ENCODE data around the gene DMAC1. TPM values are rescaled to one million over a fixed set of nuclear protein-coding genes. Genes with fewer than 3 reads are reported as not detected.

Gene DMAC1
- total RNA-seq, 2 experiments from 2014 or later: 9.5 to 9.9 TPM

GRCh38 chr9:7828334-7828733 is 28.8 kb upstream of the DMAC1 start:
- Mint-ChIP-seq H3K27me3 (no peaks in the 10 kb centered on the region), H3K27ac (no peak overlapping the region), H3K4me3 (no peak overlapping the region), H3K4me1 (ENCODE audit: low read depth) (no peaks in the 10 kb centered on the region), H3K36me3 (ENCODE audit: low read depth) (no peaks in the 10 kb centered on the region), H3K9me3 (no peaks in the 10 kb centered on the region)
- ChIA-PET CTCF (no interaction called here), POLR2A (interaction anchor here (0.6 kb wide), 1 partner anchor 208 kb away, joined by 4 read pairs; no protein-coding TSS in a partner anchor)
- TF ChIP-seq, protein P1, sequence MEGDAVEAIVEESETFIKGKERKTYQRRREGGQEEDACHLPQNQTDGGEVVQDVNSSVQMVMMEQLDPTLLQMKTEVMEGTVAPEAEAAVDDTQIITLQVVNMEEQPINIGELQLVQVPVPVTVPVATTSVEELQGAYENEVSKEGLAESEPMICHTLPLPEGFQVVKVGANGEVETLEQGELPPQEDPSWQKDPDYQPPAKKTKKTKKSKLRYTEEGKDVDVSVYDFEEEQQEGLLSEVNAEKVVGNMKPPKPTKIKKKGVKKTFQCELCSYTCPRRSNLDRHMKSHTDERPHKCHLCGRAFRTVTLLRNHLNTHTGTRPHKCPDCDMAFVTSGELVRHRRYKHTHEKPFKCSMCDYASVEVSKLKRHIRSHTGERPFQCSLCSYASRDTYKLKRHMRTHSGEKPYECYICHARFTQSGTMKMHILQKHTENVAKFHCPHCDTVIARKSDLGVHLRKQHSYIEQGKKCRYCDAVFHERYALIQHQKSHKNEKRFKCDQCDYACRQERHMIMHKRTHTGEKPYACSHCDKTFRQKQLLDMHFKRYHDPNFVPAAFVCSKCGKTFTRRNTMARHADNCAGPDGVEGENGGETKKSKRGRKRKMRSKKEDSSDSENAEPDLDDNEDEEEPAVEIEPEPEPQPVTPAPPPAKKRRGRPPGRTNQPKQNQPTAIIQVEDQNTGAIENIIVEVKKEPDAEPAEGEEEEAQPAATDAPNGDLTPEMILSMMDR (IDR thresholded peaks at IDR 0.05): no peak
- H3K27ac ChIP-seq (ENCODE audit: low read depth in 1 of 2, low read length in 2 of 2): no peak overlapping the region
- intact Hi-C loops (cut with DNase I, micrococcal nuclease): no loop called here
- H3K36me3 ChIP-seq (ENCODE audit: insufficient read depth, low read length): no peaks in the 10 kb centered on the region
- no peak overlapping the region for H3K4me3 ChIP-seq (ENCODE audit: low read length)
- DNase-seq: no peak
- no peaks in the 10 kb centered on the region for H3K9me3 ChIP-seq (ENCODE audit: control insufficient read depth in 1 of 2, insufficient read depth in 1 of 2, low read length in 2 of 2)
- ATAC-seq (ENCODE audit: poor library complexity): no peak
- no peaks in the 10 kb centered on the region for H3K4me1 ChIP-seq (ENCODE audit: insufficient read depth, low read length)
- H3K27me3 ChIP-seq (ENCODE audit: control insufficient read depth in 1 of 2, insufficient read depth in 2 of 2, low read length in 2 of 2): no peaks in the 10 kb centered on the region

DNA sequence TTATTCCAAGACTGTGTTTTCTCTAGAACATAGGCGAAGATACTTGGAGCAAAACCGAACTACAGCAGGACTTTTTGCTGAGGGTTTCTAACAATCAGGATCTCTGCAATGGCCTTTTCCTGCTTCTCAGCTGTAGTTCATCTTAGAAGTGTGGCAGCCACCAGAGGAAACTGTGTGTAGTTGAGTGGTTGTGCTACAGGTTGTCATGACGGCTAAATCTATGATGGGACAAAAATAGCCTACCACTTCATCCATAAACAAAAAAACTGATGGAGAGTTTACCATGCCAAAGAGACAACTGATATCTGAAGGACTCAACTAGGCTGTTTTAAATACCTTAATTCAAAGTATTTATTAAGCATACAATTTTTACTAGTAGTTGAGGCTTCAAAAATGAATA is 28.2 kb upstream of the DMAC1 start:
- Mint-ChIP-seq H3K36me3 (ENCODE audit: low read depth) (no peaks in the 10 kb centered on the region), H3K4me1 (ENCODE audit: low read depth) (no peaks in the 10 kb centered on the region), H3K9me3 (no peaks in the 10 kb centered on the region), H3K27me3 (no peaks in the 10 kb centered on the region), H3K27ac (no peak overlapping the region), H3K4me3 (no peak overlapping the region)
- Histone ChIP-seq H3K4me3 (ENCODE audit: low read length) (no peak overlapping the region), H3K27me3 (ENCODE audit: control insufficient read depth in 1 of 2, insufficient read depth in 2 of 2, low read length in 2 of 2) (no peaks in the 10 kb centered on the region), H3K27ac (ENCODE audit: low read depth in 1 of 2, low read length in 2 of 2) (no peak overlapping the region), H3K4me1 (ENCODE audit: insufficient read depth, low read length) (no peaks in the 10 kb centered on the region), H3K36me3 (ENCODE audit: insufficient read depth, low read length) (no peaks in the 10 kb centered on the region), H3K9me3 (ENCODE audit: control insufficient read depth in 1 of 2, insufficient read depth in 1 of 2, low read length in 2 of 2) (no peaks in the 10 kb centered on the region)
- no peak for ATAC-seq (ENCODE audit: poor library complexity)
- POLR2A ChIA-PET: no interaction called here
- no peak for DNase-seq
- TF ChIP-seq, protein P1 (IDR thresholded peaks at IDR 0.05): no peak
- intact Hi-C loops (cut with DNase I, micrococcal nuclease): no loop called here
- CTCF ChIA-PET: no interaction called here

- ChIA-PET POLR2A (no interaction called here), CTCF (no interaction called here)
- intact Hi-C loops (cut with DNase I, micrococcal nuclease): no loop called here
- no peak overlapping the region for H3K4me3 ChIP-seq (ENCODE audit: low read length)
- H3K27ac Mint-ChIP-seq: no peak overlapping the region
- no peaks in the 10 kb centered on the region for H3K36me3 Mint-ChIP-seq (ENCODE audit: low read depth)
- H3K4me3 Mint-ChIP-seq: no peak overlapping the region
- TF ChIP-seq, protein P1 (IDR thresholded peaks at IDR 0.05): no peak
- DNase-seq (no peak), ATAC-seq (ENCODE audit: poor library complexity) (no peak)
- H3K4me1 Mint-ChIP-seq (ENCODE audit: low read depth): no peaks in the 10 kb centered on the region
- no peaks in the 10 kb centered on the region for H3K36me3 ChIP-seq (ENCODE audit: insufficient read depth, low read length)
- no peaks in the 10 kb centered on the region for H3K9me3 ChIP-seq (ENCODE audit: control insufficient read depth in 1 of 2, insufficient read depth in 1 of 2, low read length in 2 of 2)
- no peaks in the 10 kb centered on the region for H3K4me1 ChIP-seq (ENCODE audit: insufficient read depth, low read length)
- H3K27ac ChIP-seq (ENCODE audit: low read depth in 1 of 2, low read length in 2 of 2): no peak overlapping the region
- H3K27me3 Mint-ChIP-seq: no peaks in the 10 kb centered on the region
- H3K9me3 Mint-ChIP-seq: no peaks in the 10 kb centered on the region
- H3K27me3 ChIP-seq (ENCODE audit: control insufficient read depth in 1 of 2, insufficient read depth in 2 of 2, low read length in 2 of 2): no peaks in the 10 kb centered on the region
Measured at GRCh38 chr9:7827056-7827455, 27.5 kb upstream of the DMAC1 start.

Data from CD4-positive, alpha-beta T cell (primary cell).